Left cardiac atrium (tissue), 4 donors: Measurements from ENCODE around the gene MAGI2. TPM values are rescaled to one million over a fixed set of nuclear protein-coding genes. Genes with fewer than 3 reads are reported as not detected.
A peak's percentile ranks its signal among the peaks of the same experiment; 100 is the strongest.

Experiments used
- ATAC-seq, 2 donors: fragments of 200-7000 bp; cut with Tn5 transposase; one replicate each; pipeline ENCODE4 v1.9.1; 2020; ENCODE audit warnings: mild to moderate bottlenecking in 2 of 2, moderate library complexity in 2 of 2
- DNase-seq: peaks from one replicate; pipeline ENCODE4 v3.0.0-alpha.2; 2020
- intact Hi-C, 2 donors: fragments of 100-400 bp; cut with DNase I; formaldehyde crosslinking; loops; one replicate each; pipeline versions ENCODE4 v1.14.1 to v1.15.1; 2022 to 2023
- total RNA-seq, 2 donors: library from RNA; stranded (reverse); fragmentation: NEBNext Ultra II Directional; extraction: Animal tissue kit (Norgen Biotek cat#: 25700); gene quantifications; one replicate each; pipeline ENCODE4 v1.2.1, GENCODE V29; 2021
- donor health status: DM: no; HTN: yes; CAD: no.
- donor health status: DM: no; HTN: yes; CAD: no; lungs with severe emphysema.
- donor health status: DM: yes; HTN: yes; CAD: no.
- donor health status: Dilated cardiomyopathy.

The MAGI2 gene
- total RNA-seq, 2 donors from 2014 or later: 7.2 to 8.7 TPM

- DNase-seq (no peak), ATAC-seq (no peak)
- intact Hi-C loops: no loop called here
These were observed 1342.1 kb downstream of the MAGI2 start for GRCh38 chr7:78111386-78111785.

GRCh38 chr7:78103475-78103874, 1350.0 kb downstream of the MAGI2 start:
- intact Hi-C loops: no loop called here
- ATAC-seq: no peak

GRCh38 chr7:78101076-78101475, 1352.4 kb downstream of the MAGI2 start:
- intact Hi-C loops: no loop called here
- ATAC-seq: no peak
- DNase-seq: no peak

More at GRCh38 chr7:78103475-78103874, 1350.0 kb downstream of the MAGI2 start:
- DNase-seq: no peak

GRCh38 chr7:78099715-78100394, 1353.6 kb downstream of the MAGI2 start:
- ATAC-seq (no peak), DNase-seq (no peak)
- intact Hi-C loops: no loop called here

- ATAC-seq: peak in 1 of 2 donors; percentile 56
- intact Hi-C loops: no loop called here
- DNase-seq: no peak
These were observed 1357.9 kb downstream of the MAGI2 start for GRCh38 chr7:78095549-78095948.

- DNase-seq (no peak), ATAC-seq (no peak)
These were observed 1361.1 kb downstream of the MAGI2 start for GRCh38 chr7:78092331-78092730.

GRCh38 chr7:78090616-78091015, 1362.9 kb downstream of the MAGI2 start:
- ATAC-seq (no peak), DNase-seq (no peak)
- intact Hi-C loops: no loop called here

More at GRCh38 chr7:78092331-78092730, 1361.1 kb downstream of the MAGI2 start:
- intact Hi-C loops: no loop called here

- DNase-seq: no peak
- intact Hi-C loops: no loop called here
- ATAC-seq: no peak
These were observed 1369.9 kb downstream of the MAGI2 start for GRCh38 chr7:78083476-78084120.

GRCh38 chr7:78082556-78082955, 1370.9 kb downstream of the MAGI2 start:
- no peak for ATAC-seq

GRCh38 chr7:78081888-78082287, 1371.6 kb downstream of the MAGI2 start:
- DNase-seq (no peak), ATAC-seq (no peak)
- intact Hi-C loops: no loop called here

More at GRCh38 chr7:78082556-78082955, 1370.9 kb downstream of the MAGI2 start:
- intact Hi-C loops: no loop called here
- DNase-seq: no peak

GRCh38 chr7:78081344-78081743, 1372.1 kb downstream of the MAGI2 start:
- ATAC-seq (no peak), DNase-seq (no peak)
- intact Hi-C loops: no loop called here

GRCh38 chr7:78080811-78081210, 1372.7 kb downstream of the MAGI2 start:
- intact Hi-C loops: no loop called here
- DNase-seq (no peak), ATAC-seq (peak; percentile 41 to 54)

GRCh38 chr7:78080241-78080640, 1373.2 kb downstream of the MAGI2 start:
- DNase-seq: no peak
- no peak for ATAC-seq
- intact Hi-C loops: no loop called here

GRCh38 chr7:78074713-78075112, 1378.8 kb downstream of the MAGI2 start:
- intact Hi-C loops: no loop called here
- no peak for DNase-seq
- ATAC-seq: no peak

GRCh38 chr7:78073609-78074382, 1379.7 kb downstream of the MAGI2 start:
- intact Hi-C loops: no loop called here
- no peak for ATAC-seq
- no peak for DNase-seq

- intact Hi-C loops: no loop called here
- no peak for ATAC-seq
- DNase-seq: no peak
These were observed 1381.3 kb downstream of the MAGI2 start for GRCh38 chr7:78072201-78072590.

GRCh38 chr7:78071491-78072200, 1381.8 kb downstream of the MAGI2 start:
- intact Hi-C loops: no loop called here
- ATAC-seq: no peak

GRCh38 chr7:78066599-78066998, 1386.9 kb downstream of the MAGI2 start:
- intact Hi-C loops: no loop called here
- no peak for ATAC-seq
- no peak for DNase-seq

More at GRCh38 chr7:78071491-78072200, 1381.8 kb downstream of the MAGI2 start:
- no peak for DNase-seq

- ATAC-seq (no peak), DNase-seq (no peak)
- intact Hi-C loops: no loop called here
These were observed 1389.7 kb downstream of the MAGI2 start for GRCh38 chr7:78063758-78064157.

- no peak for DNase-seq
- intact Hi-C loops: no loop called here
- ATAC-seq: no peak
These were observed 1391.3 kb downstream of the MAGI2 start for GRCh38 chr7:78062214-78062613.
